ENCODE data around the gene RBM26.

RBM26 gene

DNA sequence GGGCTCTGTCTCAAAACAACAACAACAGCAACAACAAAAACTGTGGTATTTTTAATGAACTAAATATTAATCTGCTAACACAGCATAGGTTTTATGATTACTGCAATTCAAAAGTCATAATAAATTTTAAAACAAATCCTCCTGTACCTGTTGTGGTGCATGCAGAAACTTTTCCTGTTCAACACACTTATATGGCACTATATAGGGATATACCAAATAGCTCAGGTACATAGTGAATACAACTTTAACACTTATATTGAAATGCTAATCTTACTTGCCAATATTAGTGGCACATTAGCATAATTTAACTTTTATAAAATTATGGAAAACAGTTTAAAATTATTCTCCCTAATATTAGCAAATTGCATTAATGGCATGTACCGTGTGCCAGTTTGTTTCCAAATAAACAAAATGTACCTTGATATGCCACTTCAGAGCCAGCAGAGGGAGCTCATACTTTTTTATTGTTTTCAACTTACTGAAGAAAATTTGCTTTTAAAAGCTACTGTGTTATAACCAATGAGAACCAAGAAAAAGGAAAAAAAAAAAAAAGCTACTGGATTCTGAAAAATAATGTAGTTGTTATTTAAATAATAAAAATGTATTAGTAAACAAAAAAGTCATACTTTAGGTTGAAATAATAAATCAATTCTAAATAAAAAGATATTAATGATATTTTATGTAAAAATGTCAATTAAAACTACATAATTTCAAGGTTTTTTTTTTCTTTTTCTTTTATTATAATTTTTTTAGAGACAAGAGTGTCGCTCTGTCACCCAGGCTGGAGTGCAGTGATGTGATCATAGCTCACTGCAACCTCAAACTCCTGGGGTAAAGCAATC is 18.0 kb upstream of the RBM26 start:
- no peak for DNase-seq

DNA sequence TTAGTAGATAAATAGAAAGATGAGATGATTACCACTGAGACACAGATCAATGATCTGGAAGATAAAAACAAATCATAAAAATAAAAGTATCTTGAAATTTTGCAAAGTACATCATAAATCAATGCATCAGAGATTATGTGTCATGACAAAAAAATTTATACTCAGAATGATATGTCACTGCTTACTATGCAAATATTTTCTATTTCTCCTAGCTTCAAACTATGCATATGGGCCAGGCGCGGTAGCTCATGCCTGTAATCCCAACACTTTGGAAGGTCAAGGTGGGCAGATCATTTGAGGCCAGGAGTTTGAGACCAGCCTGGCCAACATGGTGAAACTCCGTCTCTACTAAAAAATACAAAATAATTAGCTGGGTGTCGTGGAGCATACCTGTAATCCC is 17.3 kb upstream of the RBM26 start:
- DNase-seq, result no peak

DNA sequence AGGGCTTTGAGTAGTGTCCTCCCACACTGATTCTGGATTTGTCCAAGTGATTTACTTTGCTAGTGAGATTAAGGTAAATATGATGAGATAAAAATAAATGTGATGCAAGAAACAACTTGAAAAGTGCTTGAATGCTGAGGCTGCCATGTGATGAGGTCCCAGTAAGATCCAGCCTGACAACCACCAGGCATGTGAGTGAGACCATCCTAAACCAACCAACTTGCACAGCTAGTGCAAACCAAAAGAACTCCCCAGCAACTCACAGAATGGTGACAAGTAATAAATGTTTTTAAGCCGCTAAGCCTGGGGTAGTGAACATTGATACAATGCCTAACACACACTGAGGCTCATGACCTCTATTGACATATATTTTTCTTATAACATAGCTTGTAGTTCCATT is 13.3 kb upstream of the RBM26 start:
- no peak for DNase-seq

DNA sequence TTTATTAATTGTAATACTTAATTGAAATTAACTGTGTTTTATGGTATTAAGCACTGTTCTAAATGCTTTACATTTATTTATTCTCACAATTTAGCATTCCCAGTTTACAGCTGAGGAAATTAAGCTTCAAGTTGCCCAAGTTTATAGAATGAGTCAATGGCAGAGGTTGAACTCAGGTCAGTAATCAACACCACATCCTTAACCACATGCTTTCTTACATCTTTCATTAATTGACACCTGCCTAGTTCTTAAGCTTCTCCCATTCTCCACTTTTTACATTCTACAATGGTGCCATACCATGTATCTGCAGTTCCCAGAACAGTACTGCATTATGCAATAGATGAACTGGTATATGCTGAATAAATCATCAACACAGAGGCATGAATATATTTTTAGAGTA is 11.7 kb upstream of the RBM26 start:
- no peak for DNase-seq

DNA sequence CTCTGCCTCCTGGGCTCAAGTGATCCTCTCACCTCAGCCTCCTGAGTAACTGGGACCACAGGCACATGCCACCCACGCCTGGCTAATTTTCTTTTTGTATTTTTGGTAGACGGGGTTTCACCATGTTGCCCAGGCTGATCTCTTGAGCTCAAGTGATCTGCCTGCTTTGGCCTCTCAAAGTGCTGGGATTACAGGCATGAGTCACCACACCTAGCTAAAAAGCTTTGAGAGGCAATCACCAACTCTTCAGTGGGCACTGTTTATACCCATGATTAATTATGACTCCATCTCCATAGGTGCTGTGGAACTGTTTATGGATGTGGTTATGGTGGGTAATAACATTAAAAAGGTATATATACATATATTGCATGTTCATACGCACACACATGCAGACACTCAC is 7.5 kb upstream of the RBM26 start:
- DNase-seq, result no peak

DNA sequence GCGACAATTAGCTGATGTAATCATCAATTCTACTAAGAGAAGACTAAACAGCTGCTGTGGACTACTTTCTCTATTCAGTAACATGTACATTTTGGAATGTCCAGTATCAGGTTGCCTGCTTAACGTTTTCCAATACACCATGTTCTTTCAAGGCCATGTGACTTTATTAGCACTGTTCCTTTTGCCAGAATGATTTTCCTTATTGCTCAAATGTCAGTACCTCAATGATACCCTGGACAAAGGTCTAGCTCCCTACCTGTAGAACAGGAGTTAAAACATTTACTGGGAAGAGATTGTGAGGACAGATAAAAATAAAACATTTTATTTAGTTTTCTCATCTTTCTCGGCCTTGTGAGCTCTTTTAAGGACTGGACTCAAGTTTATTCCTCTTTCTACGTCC is 3.8 kb upstream of the RBM26 start:
- DNase-seq, result no peak

DNA sequence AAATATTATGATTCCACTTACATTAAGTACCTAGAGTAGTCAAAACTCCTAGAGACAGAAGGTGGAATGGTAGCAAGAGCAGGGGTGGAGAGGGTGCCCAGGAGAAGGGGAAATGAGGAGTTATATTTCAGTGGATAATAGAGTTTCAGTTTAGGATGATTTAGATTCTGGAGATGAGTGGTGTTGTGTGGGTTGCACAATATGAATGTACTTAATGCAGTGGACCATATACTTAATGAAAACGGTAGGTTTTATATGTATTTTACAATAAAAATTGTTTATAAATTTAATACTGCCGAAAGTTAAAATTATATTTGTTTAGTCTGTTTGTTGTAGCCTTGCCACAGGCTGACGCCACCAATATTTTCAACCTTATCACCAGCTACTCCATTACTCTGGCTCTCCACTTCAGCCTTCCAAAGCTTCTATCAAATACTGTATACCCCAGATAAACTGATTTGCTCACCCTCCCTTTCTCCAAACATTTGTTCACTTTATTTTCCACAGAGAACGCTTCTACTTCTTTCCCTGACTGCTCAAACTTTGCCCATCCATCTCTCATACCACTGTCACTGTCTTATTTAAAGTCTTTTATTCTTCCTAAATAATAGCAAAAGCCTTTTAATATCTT is 1.4 kb upstream of the RBM26 start:
- DNase-seq, result no peak

DNA sequence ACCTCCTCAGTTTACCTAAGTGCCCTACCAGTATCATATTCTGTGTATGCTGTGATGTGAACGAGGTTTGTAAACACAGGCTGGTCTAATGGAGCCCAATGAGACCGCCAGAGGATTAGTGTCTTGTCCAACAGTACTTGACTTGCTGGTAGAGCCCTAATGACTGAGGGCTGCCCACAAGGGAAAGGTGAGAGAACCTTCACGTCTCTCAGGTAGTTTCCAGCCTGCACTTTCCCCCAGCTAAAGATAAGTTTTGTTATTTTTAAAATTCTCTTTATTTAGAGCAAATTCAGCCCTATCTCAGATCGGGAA is 498 bp upstream of the RBM26 start:
- no peak for DNase-seq

DNA sequence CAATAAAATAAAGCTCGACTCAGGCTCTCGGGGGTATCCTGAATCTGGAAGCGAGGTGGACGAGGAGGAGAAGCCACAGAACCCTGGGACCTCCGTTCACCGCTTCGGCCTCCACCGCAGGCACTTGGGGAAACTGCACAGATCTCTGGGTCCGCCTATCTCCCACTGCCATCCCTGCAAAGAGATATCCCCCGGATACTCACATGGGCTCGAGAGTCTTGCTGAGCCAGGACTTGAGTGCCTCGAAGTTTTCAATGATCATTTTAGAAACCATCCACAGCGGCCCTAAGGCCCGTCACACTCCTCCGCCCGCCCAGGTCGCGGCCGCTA is 589 bp downstream of the RBM26 start:
- DNase-seq, result no peak

DNA sequence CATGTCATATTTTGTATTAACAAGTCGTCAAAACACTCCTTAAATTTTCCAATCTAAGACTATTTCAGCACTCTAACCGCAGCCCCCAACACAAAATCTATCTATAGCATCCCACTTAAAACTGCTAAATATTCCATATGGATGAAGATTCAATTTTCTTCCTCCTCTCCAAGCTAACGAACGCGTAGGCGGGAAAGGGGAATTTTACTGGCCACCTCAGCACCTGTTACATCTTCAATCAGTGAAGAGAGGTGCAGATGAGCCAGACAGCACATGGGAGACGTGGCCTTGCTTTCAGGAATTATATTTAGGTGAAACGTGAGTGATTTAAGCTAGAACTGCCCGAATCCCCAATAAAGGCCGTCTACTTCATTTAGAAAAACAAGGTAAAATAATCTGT is 1.1 kb downstream of the RBM26 start:
- DNase-seq, result no peak

DNA sequence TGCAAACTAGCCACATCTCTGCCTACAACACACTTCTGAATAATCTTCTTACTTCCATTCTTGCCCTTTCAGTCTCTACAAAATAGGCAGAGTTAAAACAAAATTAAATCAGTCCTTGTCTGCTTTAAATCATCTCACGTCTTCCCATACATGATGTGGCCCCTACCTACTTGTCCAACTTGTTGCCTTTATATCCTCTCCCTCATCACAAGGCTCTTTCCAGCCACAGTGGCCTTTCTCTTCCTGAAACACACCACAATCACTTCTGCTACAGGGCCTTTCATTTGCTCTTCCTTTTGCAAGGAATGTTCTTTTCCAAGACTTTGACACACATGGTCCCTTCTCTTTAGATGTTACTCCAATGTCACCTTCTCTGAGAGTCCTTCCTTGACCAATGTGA is 1.7 kb downstream of the RBM26 start:
- no peak for DNase-seq

DNA sequence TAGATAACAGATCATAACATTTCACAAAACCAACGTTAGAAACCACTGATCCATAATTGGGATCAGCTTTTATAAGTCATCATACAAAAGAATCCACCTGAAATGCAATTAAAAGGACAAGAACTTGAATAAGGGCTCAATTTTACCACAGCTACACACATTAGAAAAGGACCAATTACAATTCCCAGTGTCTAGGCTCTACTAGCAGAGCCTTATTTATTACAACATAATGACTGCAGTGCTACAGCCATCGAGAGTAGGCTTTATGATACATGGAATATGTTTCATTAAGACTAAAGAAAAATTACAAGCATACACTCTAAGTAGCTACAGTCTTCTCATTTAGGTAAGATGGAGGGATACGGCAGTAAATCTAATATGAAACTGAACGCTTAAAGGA is 2.9 kb downstream of the RBM26 start:
- no peak for DNase-seq

DNA sequence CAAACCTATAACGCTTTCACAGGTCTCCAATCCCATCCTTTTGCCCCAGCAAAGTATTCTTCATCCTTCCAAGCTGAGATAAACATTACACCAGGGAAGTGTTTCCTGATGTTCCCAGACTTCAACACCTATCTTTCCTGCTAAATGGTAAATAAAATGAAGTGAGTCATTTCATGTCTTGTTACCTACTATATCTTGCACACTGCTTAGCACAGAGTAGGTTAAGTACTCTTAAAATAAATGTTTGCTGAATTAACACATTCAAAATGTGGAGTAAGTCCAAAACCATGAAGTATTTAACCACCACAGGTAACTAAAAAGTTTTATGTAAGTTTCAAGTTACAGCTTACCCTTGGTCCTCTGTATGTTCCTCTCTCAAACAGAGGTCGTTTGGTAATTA is 3.4 kb downstream of the RBM26 start:
- no peak for DNase-seq

DNA sequence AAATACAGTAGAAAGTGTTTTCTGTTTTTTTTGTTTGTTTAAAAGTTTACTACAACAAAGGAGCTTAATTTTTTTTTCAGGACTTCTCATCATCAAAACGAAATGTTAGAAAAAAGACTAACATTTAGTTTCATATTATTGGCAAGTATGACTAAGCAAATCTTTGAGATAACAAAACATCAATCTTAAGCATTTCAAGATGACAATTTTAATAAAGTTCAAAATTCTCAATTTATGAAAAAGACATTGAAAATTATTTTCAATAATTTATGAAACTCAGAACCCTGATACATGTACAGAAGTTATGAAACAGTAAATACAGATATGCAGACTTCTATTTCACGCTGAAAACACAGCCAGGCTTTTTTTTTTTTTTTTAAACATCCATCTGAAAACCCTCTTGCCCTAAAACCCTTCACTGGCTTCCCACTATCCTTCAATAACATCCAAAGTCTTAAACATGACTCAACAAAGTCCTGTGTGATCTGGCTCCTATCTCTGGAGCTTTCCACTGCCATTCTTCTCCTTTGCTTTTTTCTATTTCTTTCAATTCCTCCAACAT is 3.9 kb downstream of the RBM26 start:
- no peak for DNase-seq

DNA sequence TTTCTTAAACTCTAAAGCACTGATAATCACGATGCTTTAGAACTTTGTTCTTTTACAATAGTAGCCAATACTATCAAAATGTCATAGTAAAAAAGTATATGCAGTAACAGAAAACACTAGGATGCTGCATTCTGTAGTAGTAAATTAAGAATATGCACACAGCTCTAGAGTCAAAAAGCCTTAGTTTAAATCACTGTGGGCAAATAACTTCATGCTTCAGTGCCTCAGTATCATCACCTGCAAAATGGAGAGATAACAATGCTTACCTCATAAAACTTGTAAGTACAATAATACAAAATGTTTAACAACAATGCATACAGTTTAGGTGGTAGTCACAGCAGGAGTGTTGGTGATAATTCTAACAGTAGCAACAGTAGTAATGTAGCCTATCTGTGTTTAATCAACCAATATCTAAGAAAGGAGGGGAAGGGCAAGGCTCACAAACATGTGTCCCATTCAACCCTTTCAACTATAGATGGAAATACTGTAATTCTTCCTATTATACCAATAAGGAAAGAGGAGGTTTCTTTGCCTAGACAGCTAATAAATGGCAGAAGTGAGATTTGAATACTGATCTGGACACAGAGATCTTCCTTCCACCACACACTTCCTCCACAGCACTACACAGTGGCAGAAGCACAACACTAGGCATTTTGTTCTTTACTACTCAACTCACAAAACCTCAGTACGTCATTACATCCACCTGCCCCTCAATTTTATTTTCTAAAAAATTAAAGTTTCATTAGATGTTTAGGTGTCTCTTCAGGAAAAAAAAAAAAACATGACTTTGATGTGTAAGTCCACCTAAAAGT is 4.6 kb downstream of the RBM26 start:
- no peak for DNase-seq

DNA sequence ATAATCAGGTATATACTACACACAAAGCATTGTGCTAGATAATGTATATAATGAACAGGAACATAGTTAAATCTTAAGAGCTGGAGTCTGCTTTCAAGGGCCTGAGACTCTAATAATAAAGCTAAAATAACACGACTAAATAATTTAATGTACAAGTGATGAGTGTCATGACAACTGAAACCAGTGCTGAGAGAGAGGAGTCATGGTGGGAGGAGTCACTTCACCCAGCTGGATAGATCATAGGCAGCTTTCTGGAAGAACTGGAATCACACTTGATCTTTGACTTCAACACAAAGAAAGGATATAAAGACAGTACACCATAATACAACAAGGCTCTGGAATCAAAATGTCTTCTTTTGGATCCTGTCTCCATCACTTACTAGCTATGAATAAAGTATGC is 7.1 kb downstream of the RBM26 start:
- no peak for DNase-seq

DNA sequence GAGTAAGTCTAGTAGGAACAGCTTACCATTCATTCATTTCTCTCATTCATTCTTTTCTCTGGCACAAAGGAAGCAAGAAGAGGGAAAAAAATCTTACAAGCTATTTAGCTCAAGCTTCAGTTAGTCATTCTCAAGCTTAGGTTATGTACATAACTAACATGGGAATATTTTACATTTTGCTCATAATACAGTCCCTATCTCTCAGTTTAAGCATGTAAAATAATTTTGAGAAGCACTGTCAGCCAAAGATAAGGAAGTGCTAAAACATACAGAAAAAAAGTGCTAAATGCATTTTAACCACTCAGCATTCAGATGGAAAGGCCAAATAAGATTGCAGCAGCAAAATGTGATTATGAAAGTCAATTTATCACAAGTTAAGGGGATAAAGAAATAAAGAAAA is 7.9 kb downstream of the RBM26 start:
- DNase-seq, result no peak

DNA sequence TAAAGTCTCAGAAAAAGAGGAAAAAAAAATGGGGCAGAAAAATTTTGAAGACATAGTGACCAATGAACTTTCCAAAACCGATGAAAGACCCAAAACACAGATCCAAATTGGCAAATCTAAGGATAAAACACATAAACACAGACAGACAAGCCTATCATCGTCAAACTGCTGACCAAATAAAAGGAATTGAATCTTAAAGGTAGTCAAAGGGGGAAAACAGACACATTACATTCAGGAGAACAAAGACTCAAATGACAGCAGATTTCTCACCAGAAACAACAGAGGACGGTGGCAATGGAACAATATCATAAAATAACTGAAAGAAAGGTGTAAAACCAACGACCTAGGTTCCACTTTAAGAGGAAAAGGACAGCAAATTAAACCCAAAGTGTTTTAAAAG is 10.2 kb downstream of the RBM26 start:
- no peak for DNase-seq

DNA sequence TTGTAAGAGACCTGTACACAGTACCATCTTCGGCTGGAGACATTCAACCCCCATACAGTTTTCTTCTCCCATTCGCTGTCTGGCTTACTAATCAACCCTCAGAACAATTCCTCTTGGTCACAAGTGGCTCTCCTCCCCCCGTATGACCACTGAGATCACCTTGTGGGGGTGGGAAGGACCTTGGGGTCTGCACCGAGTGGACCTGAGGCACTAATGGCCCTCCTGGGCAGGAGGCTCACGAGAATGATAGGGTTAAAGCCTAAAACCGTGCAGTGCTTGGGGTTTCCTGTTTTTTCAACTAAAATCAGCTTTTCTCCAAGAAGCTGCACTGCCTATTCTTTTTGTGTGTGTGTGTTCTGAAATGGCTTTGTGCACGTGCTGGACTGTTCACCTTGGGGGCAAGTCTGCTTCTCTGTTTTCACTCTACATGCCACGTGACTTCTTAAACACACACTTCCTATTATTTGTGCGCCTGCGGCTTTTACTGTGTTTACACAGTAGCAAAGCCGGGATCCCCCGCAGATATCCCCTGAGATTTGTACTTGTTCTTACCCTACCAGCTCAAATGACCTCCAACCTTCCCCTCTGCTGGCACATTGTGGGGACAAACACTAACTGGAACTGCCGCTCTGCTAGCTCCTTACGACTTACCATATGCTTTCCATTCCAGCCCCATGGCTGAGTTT is 12.3 kb downstream of the RBM26 start:
- DNase-seq, result no peak

DNA sequence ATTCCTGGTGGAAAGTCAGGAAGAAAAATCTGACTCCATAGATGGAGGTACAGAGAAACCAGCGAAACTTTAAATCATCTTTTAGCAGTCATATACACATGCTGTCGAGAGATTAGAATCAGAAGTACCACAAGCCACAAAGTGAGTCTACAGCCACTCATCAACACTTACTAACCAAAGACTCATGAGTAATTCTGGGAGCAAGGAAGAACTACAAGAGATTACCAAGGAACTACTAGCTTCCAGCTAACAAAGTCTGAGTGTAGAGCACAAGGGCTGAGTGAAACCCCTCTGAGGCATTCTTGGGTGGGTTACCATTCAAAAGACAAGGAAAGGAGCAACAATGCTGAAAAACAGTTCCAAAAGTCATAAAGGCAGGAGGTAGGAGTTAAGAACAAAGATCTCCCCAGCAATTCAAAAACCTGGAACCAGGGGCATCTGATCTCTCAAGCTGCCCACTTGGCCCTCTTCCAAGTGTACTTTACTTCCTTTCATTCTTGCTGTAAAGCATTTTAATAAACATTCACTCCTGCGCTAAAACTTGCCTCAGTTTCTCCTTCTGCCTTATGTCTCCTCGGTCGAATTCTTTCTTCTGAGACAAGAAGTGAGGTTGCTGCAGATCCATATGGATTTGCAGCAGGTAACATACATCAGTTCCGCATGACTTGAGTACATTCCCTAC is 13.0 kb downstream of the RBM26 start:
- DNase-seq, result no peak

DNA sequence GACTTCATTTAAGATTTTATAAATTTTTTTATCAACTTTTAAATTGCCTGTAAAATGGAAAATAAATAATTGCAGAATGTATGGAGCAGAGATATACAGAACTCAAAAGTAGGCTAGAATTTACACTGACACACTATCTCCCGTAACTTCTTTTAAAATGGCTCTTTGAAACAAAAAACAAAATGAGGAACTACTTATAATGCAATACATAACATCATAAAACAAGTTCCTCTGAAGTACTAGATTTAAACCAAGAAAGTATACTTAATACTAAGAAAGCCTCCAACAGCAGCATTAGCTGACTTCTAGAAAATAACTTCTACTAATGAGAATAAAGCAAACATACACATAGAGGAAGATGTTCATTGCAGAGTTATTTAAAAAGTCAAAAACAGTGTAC is 17.0 kb downstream of the RBM26 start:
- DNase-seq, result no peak

DNA sequence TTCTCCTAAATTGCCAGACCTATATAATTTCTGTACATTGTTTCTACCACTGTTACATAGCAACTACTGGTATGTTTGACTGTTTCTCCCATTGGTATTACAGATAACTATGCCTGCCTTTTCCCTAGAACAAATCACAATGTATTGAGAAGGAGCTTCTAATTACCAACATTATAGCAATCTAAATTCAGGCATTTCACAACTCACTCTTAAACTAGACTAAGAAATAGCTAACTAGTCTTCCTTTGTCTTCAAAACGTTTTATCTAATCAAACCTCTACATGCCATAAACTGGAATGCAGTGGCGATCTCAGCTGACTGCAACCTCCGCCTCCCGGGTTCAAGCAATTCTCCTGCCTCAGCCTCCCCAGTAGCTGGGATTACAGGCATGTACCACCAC is 18.2 kb downstream of the RBM26 start:
- no peak for DNase-seq
